HUES48 (cell line): ENCODE results near the gene PDE4D.

Experiments
- H3K27ac ChIP-seq: one replicate; pipeline ENCODE4 v1.7.0; 2013; ENCODE audit warnings: low read depth, low read length, inconsistent platforms
- H3K27me3 ChIP-seq: 2 replicates; pipeline ENCODE4 v1.6.1; 2013; ENCODE audit warnings: mild to moderate bottlenecking, low read length; ENCODE audit not compliant: control insufficient read depth, insufficient read depth
- H3K36me3 ChIP-seq: 2 replicates; pipeline ENCODE4 v1.6.1; 2013; ENCODE audit warnings: low read length; ENCODE audit not compliant: control insufficient read depth, insufficient read depth
- H3K4me1 ChIP-seq: 2 replicates; pipeline ENCODE4 v1.6.1; 2013; ENCODE audit warnings: mild to moderate bottlenecking, low read length; ENCODE audit not compliant: control insufficient read depth, insufficient read depth
- H3K4me3 ChIP-seq: 2 replicates; pipeline ENCODE4 v1.5.1; 2013; ENCODE audit warnings: mild to moderate bottlenecking, low read depth, low read length
- H3K9ac ChIP-seq: 2 replicates; pipeline ENCODE4 v1.6.1; 2013; ENCODE audit warnings: mild to moderate bottlenecking, low read depth, low read length, moderate library complexity
- H3K9me3 ChIP-seq: 2 replicates; pipeline ENCODE4 v1.6.1; 2013; ENCODE audit warnings: low read length; ENCODE audit not compliant: control insufficient read depth, insufficient read depth

The PDE4D gene

GRCh38 chr5:59182760-59183159 lies 710.8 kb downstream of the PDE4D start:
- no peak overlapping the region for H3K27ac ChIP-seq
- H3K4me3 ChIP-seq, result no peak overlapping the region
- H3K9ac ChIP-seq, result no peak overlapping the region
- H3K4me1 ChIP-seq, result peaks cover 19% of the 10 kb centered on the region
- no peaks in the 10 kb centered on the region for H3K27me3 ChIP-seq
- H3K36me3 ChIP-seq, result no peaks in the 10 kb centered on the region
- no peaks in the 10 kb centered on the region for H3K9me3 ChIP-seq

- Histone ChIP-seq H3K27me3 (no peaks in the 10 kb centered on the region), H3K27ac (no peak overlapping the region), H3K4me1 (peaks cover 16% of the 10 kb centered on the region), H3K4me3 (no peak overlapping the region), H3K9me3 (no peaks in the 10 kb centered on the region), H3K9ac (no peak overlapping the region), H3K36me3 (no peaks in the 10 kb centered on the region)
These were observed 713.0 kb downstream of the PDE4D start for GRCh38 chr5:59180515-59180914.

- Histone ChIP-seq H3K27ac (no peak overlapping the region), H3K27me3 (no peaks in the 10 kb centered on the region), H3K4me3 (no peak overlapping the region), H3K9me3 (no peaks in the 10 kb centered on the region), H3K36me3 (no peaks in the 10 kb centered on the region), H3K4me1 (peaks cover 16% of the 10 kb centered on the region), H3K9ac (no peak overlapping the region)
These were observed 713.8 kb downstream of the PDE4D start for GRCh38 chr5:59179704-59180103.

GRCh38 chr5:59178482-59178881 lies 715.0 kb downstream of the PDE4D start:
- Histone ChIP-seq H3K9me3 (no peaks in the 10 kb centered on the region), H3K27me3 (no peaks in the 10 kb centered on the region), H3K4me3 (no peak overlapping the region), H3K9ac (no peak overlapping the region), H3K36me3 (no peaks in the 10 kb centered on the region), H3K4me1 (peaks cover 13% of the 10 kb centered on the region), H3K27ac (no peak overlapping the region)

GRCh38 chr5:59178071-59178470 lies 715.5 kb downstream of the PDE4D start:
- H3K27me3 ChIP-seq, result no peaks in the 10 kb centered on the region
- H3K27ac ChIP-seq, result no peak overlapping the region
- H3K36me3 ChIP-seq, result no peaks in the 10 kb centered on the region
- no peak overlapping the region for H3K4me3 ChIP-seq
- H3K9ac ChIP-seq, result no peak overlapping the region
- H3K9me3 ChIP-seq, result no peaks in the 10 kb centered on the region
- peaks cover 9% of the 10 kb centered on the region for H3K4me1 ChIP-seq

GRCh38 chr5:59177644-59178043 lies 715.9 kb downstream of the PDE4D start:
- Histone ChIP-seq H3K36me3 (no peaks in the 10 kb centered on the region), H3K4me3 (no peak overlapping the region), H3K27ac (no peak overlapping the region), H3K27me3 (no peaks in the 10 kb centered on the region), H3K9ac (no peak overlapping the region), H3K9me3 (no peaks in the 10 kb centered on the region), H3K4me1 (peaks cover 5% of the 10 kb centered on the region)

GRCh38 chr5:59174248-59174844 lies 719.2 kb downstream of the PDE4D start:
- Histone ChIP-seq H3K9ac (no peak overlapping the region), H3K27me3 (no peaks in the 10 kb centered on the region), H3K4me1 (no peaks in the 10 kb centered on the region), H3K9me3 (no peaks in the 10 kb centered on the region), H3K27ac (no peak overlapping the region), H3K36me3 (no peaks in the 10 kb centered on the region), H3K4me3 (no peak overlapping the region)

- Histone ChIP-seq H3K9ac (no peak overlapping the region), H3K27me3 (no peaks in the 10 kb centered on the region), H3K36me3 (no peaks in the 10 kb centered on the region), H3K4me3 (no peak overlapping the region), H3K9me3 (no peaks in the 10 kb centered on the region), H3K4me1 (no peaks in the 10 kb centered on the region), H3K27ac (no peak overlapping the region)
These were observed 719.9 kb downstream of the PDE4D start for GRCh38 chr5:59173578-59173977.

- Histone ChIP-seq H3K27me3 (no peaks in the 10 kb centered on the region), H3K4me1 (peaks cover 12% of the 10 kb centered on the region), H3K4me3 (no peak overlapping the region), H3K9ac (no peak overlapping the region), H3K9me3 (no peaks in the 10 kb centered on the region), H3K36me3 (no peaks in the 10 kb centered on the region), H3K27ac (no peak overlapping the region)
These were observed 722.4 kb downstream of the PDE4D start for GRCh38 chr5:59171131-59171530.

GRCh38 chr5:59169768-59170150 lies 723.8 kb downstream of the PDE4D start:
- Histone ChIP-seq H3K9me3 (no peaks in the 10 kb centered on the region), H3K4me1 (peaks cover 12% of the 10 kb centered on the region)

GRCh38 chr5:59169081-59169767 lies 724.3 kb downstream of the PDE4D start:
- no peaks in the 10 kb centered on the region for H3K36me3 ChIP-seq
- peaks cover 12% of the 10 kb centered on the region for H3K4me1 ChIP-seq
- no peak overlapping the region for H3K4me3 ChIP-seq
- H3K9me3 ChIP-seq, result no peaks in the 10 kb centered on the region
- H3K27me3 ChIP-seq, result no peaks in the 10 kb centered on the region
- H3K9ac ChIP-seq, result no peak overlapping the region
- H3K27ac ChIP-seq, result no peak overlapping the region

More at GRCh38 chr5:59169768-59170150, 723.8 kb downstream of the PDE4D start:
- no peaks in the 10 kb centered on the region for H3K36me3 ChIP-seq
- no peak overlapping the region for H3K27ac ChIP-seq
- H3K9ac ChIP-seq, result no peak overlapping the region
- H3K4me3 ChIP-seq, result no peak overlapping the region
- no peaks in the 10 kb centered on the region for H3K27me3 ChIP-seq
